Fibroblast of lung (primary cell): ENCODE results near the gene DUS1L. TPM values are rescaled to one million over a fixed set of nuclear protein-coding genes. Genes with fewer than 3 reads are reported as not detected.

Experiments used
- DNase-seq, 2 donors: peaks; one replicate each; pipeline versions ENCODE4 v3.0.0 to v3.0.0-alpha.2; 2010; ENCODE audit warnings: low read depth in 2 of 2
- H2AFZ ChIP-seq: 2 replicates; pipeline ENCODE4 v1.5.1; 2012; ENCODE audit warnings: low read length, control low read depth, inconsistent platforms
- H3K27ac ChIP-seq: 2 replicates; pipeline ENCODE4 v1.5.1; 2011; ENCODE audit warnings: low read length, control low read depth; ENCODE audit not compliant: insufficient read depth
- H3K27me3 ChIP-seq: 2 replicates; pipeline ENCODE4 v1.5.1; 2011; ENCODE audit warnings: mild to moderate bottlenecking, low read length; ENCODE audit not compliant: control insufficient read depth, insufficient read depth
- H3K36me3 ChIP-seq: 2 replicates; pipeline ENCODE4 v1.5.1; 2011; ENCODE audit warnings: low read length; ENCODE audit not compliant: control insufficient read depth, insufficient read depth
- H3K4me1 ChIP-seq: 2 replicates; pipeline ENCODE4 v1.5.1; 2011; ENCODE audit warnings: low read length; ENCODE audit not compliant: control insufficient read depth, insufficient read depth; ENCODE audit errors: extremely low read depth
- H3K4me2 ChIP-seq: 2 replicates; pipeline ENCODE4 v1.5.1; 2011; ENCODE audit warnings: low read length, control low read depth; ENCODE audit not compliant: insufficient read depth; ENCODE audit errors: extremely low read depth
- H3K4me3 ChIP-seq, 4 experiments: fragments of 200-600 bp in 1 of 4; sonication (generic) in 1 of 4; replicated peaks in 1 of 4; 2 replicates each; pipeline ENCODE4 v1.5.1; 2011 to 2016; ENCODE audit warnings: low read length in 4 of 4, low read depth in 3 of 4, mild to moderate bottlenecking in 3 of 4, control low read depth in 2 of 4, inconsistent platforms in 1 of 4, mixed read lengths in 1 of 4; ENCODE audit not compliant: insufficient read depth in 1 of 4; ENCODE audit errors: control extremely low read depth in 1 of 4
- H3K79me2 ChIP-seq: 2 replicates; pipeline ENCODE4 v1.5.1; 2012; ENCODE audit warnings: mild to moderate bottlenecking, low read length, inconsistent platforms; ENCODE audit not compliant: control insufficient read depth, insufficient read depth
- H3K9ac ChIP-seq: 2 replicates; pipeline ENCODE4 v1.5.1; 2011; ENCODE audit warnings: mild to moderate bottlenecking, low read length, control low read depth; ENCODE audit not compliant: insufficient read depth
- H3K9me3 ChIP-seq: 2 replicates; pipeline ENCODE4 v1.5.1; 2012; ENCODE audit warnings: low read depth, low read length; ENCODE audit not compliant: control insufficient read depth, insufficient read depth
- H4K20me1 ChIP-seq: 2 replicates; pipeline ENCODE4 v1.5.1; 2011; ENCODE audit warnings: low read length; ENCODE audit not compliant: control insufficient read depth, insufficient read depth; ENCODE audit errors: extremely low read depth
- EZH2 ChIP-seq: IDR thresholded peaks from 2 replicates; pipeline ENCODE4 v1.5.1; 2012; ENCODE audit warnings: low read length, control low read depth, mild to moderate bottlenecking; ENCODE audit errors: missing control alignments
- polyA plus RNA-seq, 2 donors: library from polyadenylated mRNA; depleted of rRNA in 1 of 2; stranded (reverse) in 1 of 2; unstranded in 1 of 2; fragments of >200 nt; gene quantifications; 2 replicates each; pipeline ENCODE4 v1.2.1, GENCODE V29; 2011 to 2012; ENCODE audit warnings: missing spikeins in 1 of 2
- total RNA-seq: library from RNA; depleted of rRNA; stranded (reverse); fragments of >200 nt; gene quantifications from 2 replicates; pipeline ENCODE4 v1.2.1, GENCODE V29; 2014
- TF ChIP-seq, protein P1 (sequence below), 2 donors: IDR thresholded peaks in 1 of 2; conservative IDR thresholded peaks in 1 of 2; 1 replicate in 1 of 2; 2 replicates in 1 of 2; pipeline ENCODE4 v1.5.1; 2011 to 2012; ENCODE audit warnings: low read length in 2 of 2, control low read depth in 1 of 2, inconsistent platforms in 1 of 2, low read depth in 1 of 2, mild to moderate bottlenecking in 1 of 2

Gene DUS1L
- total and polyA plus RNA-seq, 2 donors (not counting 1 experiment from before 2014, with no cell fraction given), result 24.6 to 41.0 TPM

DNA sequence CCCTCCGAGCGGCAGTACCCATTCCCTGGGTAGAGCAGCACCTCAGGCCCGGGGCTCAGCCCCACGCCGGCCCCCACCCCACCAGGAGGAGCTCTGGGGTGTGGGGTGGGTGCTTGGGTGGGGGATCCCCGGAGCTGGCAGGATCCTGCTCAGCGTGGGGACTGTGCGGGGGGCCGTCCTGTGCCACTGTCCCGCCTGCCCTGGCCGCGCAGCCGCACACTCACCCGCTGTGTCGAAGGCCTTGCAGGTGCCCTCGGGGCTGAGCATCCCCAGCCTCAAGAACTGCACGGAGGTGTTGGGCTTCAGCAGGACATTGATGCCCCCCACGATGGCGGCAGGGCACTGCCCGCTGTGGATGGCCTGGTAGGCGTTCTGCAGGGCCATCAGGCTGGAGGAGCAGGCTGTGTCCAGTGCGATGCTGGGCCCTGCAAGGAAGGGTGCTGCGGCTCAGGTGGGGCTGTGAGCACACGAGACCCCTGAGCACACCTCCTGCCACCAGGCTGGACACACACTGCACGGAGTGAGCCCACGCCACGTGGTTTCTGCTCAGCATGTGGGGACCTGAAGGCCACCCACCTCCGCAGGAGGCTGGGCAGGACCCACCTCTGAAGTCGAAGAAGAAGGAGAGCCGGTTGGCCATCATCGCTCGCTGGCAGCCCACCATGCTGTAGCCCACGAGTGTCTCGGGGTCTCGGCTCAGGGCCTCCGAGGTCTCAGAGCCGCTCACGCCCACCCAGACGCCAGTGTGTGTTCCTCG is 27.6 kb upstream of the DUS1L start:
- H3K36me3 ChIP-seq, result peaks cover 66% of the 10 kb centered on the region
- peaks cover 1% of the 10 kb centered on the region for H4K20me1 ChIP-seq
- no peak overlapping the region for H2AFZ ChIP-seq
- peaks cover 8% of the 10 kb centered on the region for H3K4me1 ChIP-seq
- TF ChIP-seq EZH2, result no peak
- TF ChIP-seq, protein P1, sequence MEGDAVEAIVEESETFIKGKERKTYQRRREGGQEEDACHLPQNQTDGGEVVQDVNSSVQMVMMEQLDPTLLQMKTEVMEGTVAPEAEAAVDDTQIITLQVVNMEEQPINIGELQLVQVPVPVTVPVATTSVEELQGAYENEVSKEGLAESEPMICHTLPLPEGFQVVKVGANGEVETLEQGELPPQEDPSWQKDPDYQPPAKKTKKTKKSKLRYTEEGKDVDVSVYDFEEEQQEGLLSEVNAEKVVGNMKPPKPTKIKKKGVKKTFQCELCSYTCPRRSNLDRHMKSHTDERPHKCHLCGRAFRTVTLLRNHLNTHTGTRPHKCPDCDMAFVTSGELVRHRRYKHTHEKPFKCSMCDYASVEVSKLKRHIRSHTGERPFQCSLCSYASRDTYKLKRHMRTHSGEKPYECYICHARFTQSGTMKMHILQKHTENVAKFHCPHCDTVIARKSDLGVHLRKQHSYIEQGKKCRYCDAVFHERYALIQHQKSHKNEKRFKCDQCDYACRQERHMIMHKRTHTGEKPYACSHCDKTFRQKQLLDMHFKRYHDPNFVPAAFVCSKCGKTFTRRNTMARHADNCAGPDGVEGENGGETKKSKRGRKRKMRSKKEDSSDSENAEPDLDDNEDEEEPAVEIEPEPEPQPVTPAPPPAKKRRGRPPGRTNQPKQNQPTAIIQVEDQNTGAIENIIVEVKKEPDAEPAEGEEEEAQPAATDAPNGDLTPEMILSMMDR (conservative IDR thresholded peaks at IDR 0.05 in 1 of 2, IDR thresholded peaks at IDR 0.05 in 1 of 2; ENCODE audit: low read depth in 1 of 2, low read length in 2 of 2), result no peak
- no peaks in the 10 kb centered on the region for H3K9me3 ChIP-seq
- peaks cover 51% of the 10 kb centered on the region for H3K79me2 ChIP-seq
- DNase-seq, result no peak
- H3K27ac ChIP-seq, result no peak overlapping the region
- H3K9ac ChIP-seq, result peak overlapping the region; percentile 7
- H3K27me3 ChIP-seq, result no peaks in the 10 kb centered on the region
- no peak overlapping the region for H3K4me3 ChIP-seq
- no peak overlapping the region for H3K4me2 ChIP-seq

DNA sequence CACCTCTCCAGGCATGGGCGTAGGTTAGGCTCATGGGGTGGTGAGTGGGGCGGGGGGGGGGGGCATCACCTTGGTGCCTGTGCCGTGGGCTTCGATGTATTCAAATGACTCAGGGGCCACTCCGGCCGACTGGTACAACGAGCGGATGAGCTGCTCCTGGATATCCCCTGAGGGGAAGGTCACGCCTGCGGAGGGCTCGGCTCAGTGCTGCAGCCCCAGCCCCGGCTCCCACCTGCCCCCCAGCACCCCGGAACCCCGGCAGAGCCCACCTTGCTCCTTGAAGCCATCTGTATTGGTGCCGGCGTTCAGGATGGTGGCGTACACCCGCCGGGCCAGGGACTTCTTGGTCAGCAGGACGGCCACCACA is 27.0 kb upstream of the DUS1L start:
- Histone ChIP-seq H3K79me2 (peaks cover 48% of the 10 kb centered on the region), H3K9me3 (no peaks in the 10 kb centered on the region), H2AFZ (no peak overlapping the region), H3K9ac (no peak overlapping the region), H3K36me3 (peaks cover 71% of the 10 kb centered on the region), H4K20me1 (peaks cover 1% of the 10 kb centered on the region), H3K4me3 (no peak overlapping the region), H3K27ac (no peak overlapping the region), H3K27me3 (no peaks in the 10 kb centered on the region), H3K4me2 (no peak overlapping the region), H3K4me1 (peaks cover 8% of the 10 kb centered on the region)
- TF ChIP-seq EZH2, result no peak
- TF ChIP-seq, protein P1 (conservative IDR thresholded peaks at IDR 0.05 in 1 of 2, IDR thresholded peaks at IDR 0.05 in 1 of 2; ENCODE audit: low read depth in 1 of 2, low read length in 2 of 2), result no peak
- no peak for DNase-seq

DNA sequence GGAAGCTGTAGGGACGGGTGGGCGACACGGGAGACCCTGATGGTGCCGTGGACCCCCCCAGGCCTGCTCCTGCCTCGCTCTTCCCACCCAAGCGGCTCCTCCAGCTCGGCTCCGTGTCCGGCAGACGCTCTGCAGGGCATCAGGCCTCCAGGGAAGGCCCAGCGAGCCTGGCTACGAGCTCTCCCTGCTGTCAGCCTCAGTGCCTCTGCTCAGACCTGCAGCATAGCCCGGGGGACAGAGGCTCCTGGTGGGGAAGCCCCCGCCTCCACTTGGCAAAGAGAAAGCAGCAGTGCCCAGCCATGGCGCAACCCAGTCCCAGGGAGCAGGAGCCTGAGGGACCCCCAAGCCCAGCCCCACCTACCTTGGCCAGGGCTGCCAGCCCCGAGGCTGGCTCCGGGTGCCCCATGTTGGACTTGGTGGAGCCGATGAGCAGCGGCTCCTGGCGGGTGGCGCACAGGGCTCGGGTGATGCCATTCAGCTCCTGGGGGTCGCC is 26.5 kb upstream of the DUS1L start:
- Histone ChIP-seq H3K27ac (no peak overlapping the region), H3K4me3 (no peak overlapping the region), H2AFZ (no peak overlapping the region), H3K9ac (no peak overlapping the region), H3K4me2 (no peak overlapping the region), H3K4me1 (peaks cover 8% of the 10 kb centered on the region), H3K36me3 (peaks cover 75% of the 10 kb centered on the region), H4K20me1 (peaks cover 1% of the 10 kb centered on the region), H3K9me3 (no peaks in the 10 kb centered on the region), H3K79me2 (peaks cover 43% of the 10 kb centered on the region), H3K27me3 (no peaks in the 10 kb centered on the region)
- TF ChIP-seq, protein P1 (conservative IDR thresholded peaks at IDR 0.05 in 1 of 2, IDR thresholded peaks at IDR 0.05 in 1 of 2; ENCODE audit: low read depth in 1 of 2, low read length in 2 of 2), result no peak
- TF ChIP-seq EZH2, result no peak
- DNase-seq, result no peak
